ENCODE data around the gene FBXO11.

The FBXO11 gene

GRCh38 chr2:47809903-47810302, 96.4 kb downstream of the FBXO11 start:
- Histone ChIP-seq H3K4me1 (ENCODE audit: control insufficient read depth, insufficient read depth, low read length) (no peaks in the 10 kb centered on the region), H3K9me3 (ENCODE audit: control insufficient read depth, insufficient read depth, low read depth, low read length) (no peaks in the 10 kb centered on the region), H3K4me3 (ENCODE audit: low read depth, low read length) (no peak overlapping the region), H3K27ac (ENCODE audit: extremely low read depth, low read depth, low read length) (no peak overlapping the region), H3K36me3 (ENCODE audit: control insufficient read depth in 2 of 2, insufficient read depth in 1 of 2, low read length in 2 of 2) (peaks cover 45 to 79% of the 10 kb centered on the region in 2 experiments)
- ChIA-PET CTCF (no interaction called here), POLR2A (no interaction called here)
- TF ChIP-seq TSHZ1 (tag by site-specific recombination; IDR thresholded peaks at IDR 0.05; ENCODE audit: borderline replicate concordance) (no peak), ZNF48 (tag by site-specific recombination; IDR thresholded peaks at IDR 0.05) (no peak), ZNF248 (tag by site-specific recombination; IDR thresholded peaks at IDR 0.05) (no peak), ZNF114 (tag by site-specific recombination; IDR thresholded peaks at IDR 0.05) (no peak), ZNF530 (tag by site-specific recombination; IDR thresholded peaks at IDR 0.05; ENCODE audit: low read depth) (no peak), ZNF610 (tag by site-specific recombination; IDR thresholded peaks at IDR 0.05; ENCODE audit: borderline replicate concordance) (no peak), ZNF670 (tag by site-specific recombination; IDR thresholded peaks at IDR 0.05; ENCODE audit: low read depth) (no peak), PRDM2 (tag by site-specific recombination; IDR thresholded peaks at IDR 0.05; ENCODE audit: borderline replicate concordance) (no peak), ZBTB8A (tag by site-specific recombination; IDR thresholded peaks at IDR 0.05) (no peak)

GRCh38 chr2:47808614-47809013, 97.7 kb downstream of the FBXO11 start:
- Histone ChIP-seq H3K4me1 (ENCODE audit: control insufficient read depth, insufficient read depth, low read length) (no peaks in the 10 kb centered on the region), H3K4me3 (ENCODE audit: low read depth, low read length) (no peak overlapping the region), H3K27ac (ENCODE audit: extremely low read depth, low read depth, low read length) (no peak overlapping the region), H3K36me3 (ENCODE audit: control insufficient read depth in 2 of 2, insufficient read depth in 1 of 2, low read length in 2 of 2) (peaks cover 57 to 85% of the 10 kb centered on the region in 2 experiments), H3K9me3 (ENCODE audit: control insufficient read depth, insufficient read depth, low read depth, low read length) (no peaks in the 10 kb centered on the region)
- ChIA-PET CTCF (no interaction called here), POLR2A (interaction anchor here (1.0 to 2.3 kb wide), 2 partner anchors 20 to 26 kb away, joined by 4 to 8 read pairs; partner anchors contain the start of gene MSH6)
- TF ChIP-seq KLF7 (tag by site-specific recombination; IDR thresholded peaks at IDR 0.05; ENCODE audit: borderline replicate concordance): no peak
- TF ChIP-seq PRDM6 (tag by site-specific recombination; IDR thresholded peaks at IDR 0.05): 0 out of 2 replicates have a peak, but pooled peaks have one; percentile 8
- no peak for TF ChIP-seq KLF17 (tag by site-specific recombination; IDR thresholded peaks at IDR 0.05)
- no peak for TF ChIP-seq ZBTB26 (tag by site-specific recombination; optimal IDR thresholded peaks at IDR 0.05)
- TF ChIP-seq ZNF707 (tag by site-specific recombination; IDR thresholded peaks at IDR 0.05): no peak
- TF ChIP-seq ZNF391 (tag by site-specific recombination; IDR thresholded peaks at IDR 0.05; ENCODE audit: borderline replicate concordance, low read depth): no peak
- TF ChIP-seq PRDM10 (tag by site-specific recombination; IDR thresholded peaks at IDR 0.05): no peak
